K562 (cell line): Measurements from ENCODE around the gene SPRED2. TPM values are rescaled to one million over a fixed set of nuclear protein-coding genes. Genes with fewer than 3 reads are reported as not detected.

ENCODE experiments used
- ARHGAP35 ChIP-seq: fragments of 450-650 bp; IDR thresholded peaks from 2 replicates; pipeline ENCODE4 v1.6.1; 2018; ENCODE audit not compliant: partially characterized antibody
- BRD4 ChIP-seq: fragments of 200-600 bp; sonication (generic); IDR thresholded peaks from 2 replicates; pipeline ENCODE4 v1.6.1; 2017; ENCODE audit warnings: inconsistent platforms
- CBFB ChIP-seq: sonication (generic); formaldehyde crosslinking; IDR thresholded peaks from 2 replicates; pipeline ENCODE4 v1.4.0; 2020; ENCODE audit warnings: mild to moderate bottlenecking, missing genetic modification reagents
- DIDO1 ChIP-seq: fragments of 450-650 bp; IDR thresholded peaks from 2 replicates; pipeline ENCODE4 v1.6.1; 2016; ENCODE audit warnings: low read depth, missing biosample characterization, missing genetic modification characterization
- E2F8 ChIP-seq: fragments of 450-650 bp; IDR thresholded peaks from 2 replicates; pipeline ENCODE4 v1.7.1; 2018; ENCODE audit warnings: mild to moderate bottlenecking, low read depth; ENCODE audit not compliant: partially characterized antibody
- ETV1 ChIP-seq: fragments of 450-650 bp; conservative IDR thresholded peaks from 2 replicates; pipeline ENCODE4 v1.6.1; 2016; ENCODE audit warnings: missing genetic modification characterization, control low read depth, low read depth, missing compliant biosample characterization
- MNT ChIP-seq, 2 experiments: fragments of 450-650 bp; conservative IDR thresholded peaks; 2 replicates each; pipeline ENCODE4 v1.6.1; 2017; ENCODE audit warnings: mild to moderate bottlenecking in 2 of 2, moderate library complexity in 2 of 2
- RAD21 ChIP-seq, 2 experiments: fragments of 250-450 bp in 1 of 2; fragments of 450-650 bp in 1 of 2; sonication (Bioruptor Pico) in 1 of 2; formaldehyde crosslinking in 1 of 2; IDR thresholded peaks in 1 of 2; conservative IDR thresholded peaks in 1 of 2; 2 replicates each; pipeline versions ENCODE4 v1.4.0 to v1.8.0; 2020 to 2022; ENCODE audit warnings: mild to moderate bottlenecking in 2 of 2, moderate library complexity in 1 of 2
- SAFB2 ChIP-seq: fragments of 200-400 bp; formaldehyde crosslinking; IDR thresholded peaks from 2 replicates; pipeline ENCODE4 v1.6.1; 2018; ENCODE audit warnings: borderline replicate concordance, low read length, low read depth, moderate library complexity; ENCODE audit not compliant: severe bottlenecking
- STAT5A ChIP-seq: IDR thresholded peaks from 2 replicates; pipeline ENCODE4 v1.6.1; 2012; ENCODE audit warnings: low read length, inconsistent platforms, borderline replicate concordance
- TBP ChIP-seq: optimal IDR thresholded peaks from 2 replicates; pipeline ENCODE3; 2011; ENCODE audit warnings: low read depth, low read length, improper control_type of control experiment
- TEAD2 ChIP-seq: fragments of 450-650 bp; IDR thresholded peaks from 2 replicates; pipeline ENCODE4 v1.6.1; 2016; ENCODE audit warnings: missing genetic modification characterization, control low read depth, missing compliant biosample characterization
- ZNF165 ChIP-seq: fragments of 250-450 bp; sonication (Bioruptor Pico); IDR thresholded peaks from 2 replicates; pipeline ENCODE4 v1.4.0; 2020; ENCODE audit warnings: borderline replicate concordance
- ZNF695 ChIP-seq: fragments of 450-650 bp; formaldehyde crosslinking; IDR thresholded peaks from 2 replicates; pipeline ENCODE4 v1.4.0; 2020; ENCODE audit warnings: mild to moderate bottlenecking, moderate library complexity
- polyA plus RNA-seq, 8 experiments: library from polyadenylated mRNA; depleted of rRNA in 4 of 8; stranded (reverse) in 5 of 8; unstranded in 3 of 8; fragments of >200 nt; fragmentation: Nextera tagmentation in 2 of 8; fragmentation: Illumina TruSeq in 1 of 8; extraction: Ambion mirVana in 2 of 8; extraction: Trizol in 1 of 8; gene quantifications; 2 replicates each; pipeline versions ENCODE4 v1.2.1 to v1.2.3, GENCODE V29; 2011 to 2014; ENCODE audit warnings: inconsistent platforms in 1 of 8, missing spikeins in 1 of 8
- total RNA-seq, 7 experiments: library from RNA; depleted of rRNA in 6 of 7; stranded (reverse); fragments of >200 nt in 6 of 7; fragmentation: Illumina TruSeq in 2 of 7; extraction: Trizol in 2 of 7; gene quantifications; 2 replicates each; pipeline versions ENCODE4 v1.2.1 to v1.2.3, GENCODE V29; 2011 to 2021; ENCODE audit warnings: low replicate concordance in 1 of 7
- TF ChIP-seq, protein P1 (sequence below): fragments of 450-650 bp; IDR thresholded peaks from 2 replicates; pipeline ENCODE4 v1.6.1; 2016; ENCODE audit warnings: low read depth

SPRED2 gene
- total and polyA plus RNA-seq, 9 of the 15 experiments (the other 6 are each of a cell fraction or from before 2014, with no cell fraction given) = 4.6 to 50.8 (median 14.1) TPM

GRCh38 chr2:65436169-65436823, 3.9 kb upstream of the SPRED2 start (continued):
- TF ChIP-seq MNT (conservative IDR thresholded peaks at IDR 0.05) (peak; percentile 87 to 88), E2F8 (peak; percentile 50), ZNF695 (CRISPR knock-in tag) (no peak), BRD4 (no peak), DIDO1 (tag) (0 out of 2 replicates have a peak, but pooled peaks have one; percentile 21), ARHGAP35 (no peak), RAD21 (CRISPR knock-in tag; conservative IDR thresholded peaks at IDR 0.05 in 1 of 2, IDR thresholded peaks at IDR 0.05 in 1 of 2) (peak; percentile 11 to 21; a peak in 3 of 4 replicates), ETV1 (tag) (peak; percentile 99), ZNF165 (CRISPR knock-in tag) (0 out of 2 replicates have a peak, but pooled peaks have one; percentile 22), STAT5A (0 out of 2 replicates have a peak, but pooled peaks have one; percentile 37), SAFB2 (no peak), CBFB (CRISPR knock-in tag) (peak; percentile 50; the same call in 1 of the 2 replicates), TBP (peak; percentile 92), TEAD2 (no peak)
- TF ChIP-seq, protein P1, sequence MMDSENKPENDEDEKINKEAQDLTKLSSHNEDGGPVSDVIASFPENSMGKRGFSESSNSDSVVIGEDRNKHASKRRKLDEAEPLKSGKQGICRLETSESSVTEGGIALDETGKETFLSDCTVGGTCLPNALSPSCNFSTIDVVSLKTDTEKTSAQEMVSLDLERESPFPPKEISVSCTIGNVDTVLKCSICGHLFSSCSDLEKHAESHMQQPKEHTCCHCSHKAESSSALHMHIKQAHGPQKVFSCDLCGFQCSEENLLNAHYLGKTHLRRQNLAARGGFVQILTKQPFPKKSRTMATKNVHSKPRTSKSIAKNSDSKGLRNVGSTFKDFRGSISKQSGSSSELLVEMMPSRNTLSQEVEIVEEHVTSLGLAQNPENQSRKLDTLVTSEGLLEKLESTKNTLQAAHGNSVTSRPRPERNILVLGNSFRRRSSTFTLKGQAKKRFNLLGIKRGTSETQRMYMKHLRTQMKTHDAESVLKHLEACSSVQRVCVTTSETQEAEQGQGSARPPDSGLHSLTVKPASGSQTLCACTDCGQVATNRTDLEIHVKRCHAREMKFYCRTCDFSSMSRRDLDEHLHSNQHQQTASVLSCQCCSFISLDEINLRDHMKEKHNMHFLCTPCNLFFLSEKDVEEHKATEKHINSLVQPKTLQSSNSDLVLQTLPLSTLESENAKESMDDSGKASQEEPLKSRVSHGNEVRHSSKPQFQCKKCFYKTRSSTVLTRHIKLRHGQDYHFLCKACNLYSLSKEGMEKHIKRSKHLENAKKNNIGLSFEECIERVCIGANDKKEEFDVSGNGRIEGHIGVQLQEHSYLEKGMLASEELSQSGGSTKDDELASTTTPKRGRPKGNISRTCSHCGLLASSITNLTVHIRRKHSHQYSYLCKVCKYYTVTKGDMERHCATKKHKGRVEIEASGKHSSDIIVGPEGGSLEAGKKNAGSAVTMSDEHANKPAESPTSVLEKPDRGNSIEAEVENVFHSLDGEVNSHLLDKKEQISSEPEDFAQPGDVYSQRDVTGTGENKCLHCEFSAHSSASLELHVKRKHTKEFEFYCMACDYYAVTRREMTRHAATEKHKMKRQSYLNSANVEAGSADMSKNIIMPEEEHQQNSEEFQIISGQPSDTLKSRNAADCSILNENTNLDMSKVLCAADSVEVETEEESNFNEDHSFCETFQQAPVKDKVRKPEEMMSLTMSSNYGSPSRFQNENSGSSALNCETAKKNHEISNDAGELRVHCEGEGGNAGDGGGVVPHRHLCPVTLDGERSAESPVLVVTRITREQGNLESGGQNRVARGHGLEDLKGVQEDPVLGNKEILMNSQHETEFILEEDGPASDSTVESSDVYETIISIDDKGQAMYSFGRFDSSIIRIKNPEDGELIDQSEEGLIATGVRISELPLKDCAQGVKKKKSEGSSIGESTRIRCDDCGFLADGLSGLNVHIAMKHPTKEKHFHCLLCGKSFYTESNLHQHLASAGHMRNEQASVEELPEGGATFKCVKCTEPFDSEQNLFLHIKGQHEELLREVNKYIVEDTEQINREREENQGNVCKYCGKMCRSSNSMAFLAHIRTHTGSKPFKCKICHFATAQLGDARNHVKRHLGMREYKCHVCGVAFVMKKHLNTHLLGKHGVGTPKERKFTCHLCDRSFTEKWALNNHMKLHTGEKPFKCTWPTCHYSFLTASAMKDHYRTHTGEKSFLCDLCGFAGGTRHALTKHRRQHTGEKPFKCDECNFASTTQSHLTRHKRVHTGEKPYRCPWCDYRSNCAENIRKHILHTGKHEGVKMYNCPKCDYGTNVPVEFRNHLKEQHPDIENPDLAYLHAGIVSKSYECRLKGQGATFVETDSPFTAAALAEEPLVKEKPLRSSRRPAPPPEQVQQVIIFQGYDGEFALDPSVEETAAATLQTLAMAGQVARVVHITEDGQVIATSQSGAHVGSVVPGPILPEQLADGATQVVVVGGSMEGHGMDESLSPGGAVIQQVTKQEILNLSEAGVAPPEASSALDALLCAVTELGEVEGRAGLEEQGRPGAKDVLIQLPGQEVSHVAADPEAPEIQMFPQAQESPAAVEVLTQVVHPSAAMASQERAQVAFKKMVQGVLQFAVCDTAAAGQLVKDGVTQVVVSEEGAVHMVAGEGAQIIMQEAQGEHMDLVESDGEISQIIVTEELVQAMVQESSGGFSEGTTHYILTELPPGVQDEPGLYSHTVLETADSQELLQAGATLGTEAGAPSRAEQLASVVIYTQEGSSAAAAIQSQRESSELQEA = no peak
